CD14-positive monocyte (primary cell): ENCODE data around the gene RILP. TPM values are rescaled to one million over a fixed set of nuclear protein-coding genes. Genes with fewer than 3 reads are reported as not detected.

Experiments used
- DNase-seq, 3 donors: peaks; one replicate each; pipeline ENCODE4 v3.0.0-alpha.2; 2011 to 2022
- H2AFZ ChIP-seq: 2 replicates; pipeline ENCODE4 v1.6.0; 2012; ENCODE audit warnings: mild to moderate bottlenecking, low read depth, low read length, inconsistent platforms; ENCODE audit not compliant: insufficient read depth, poor library complexity, severe bottlenecking
- H3K27ac ChIP-seq, 2 donors: 1 replicate in 1 of 2; 2 replicates in 1 of 2; pipeline ENCODE4 v1.5.1; 2012 to 2013; ENCODE audit warnings: low read length in 2 of 2, control low read depth in 1 of 2, inconsistent platforms in 1 of 2, low read depth in 1 of 2, mild to moderate bottlenecking in 1 of 2
- H3K27me3 ChIP-seq, 2 donors: one replicate each; pipeline versions ENCODE4 v1.6.0 to v1.6.1; 2011 to 2013; ENCODE audit warnings: low read length in 2 of 2; ENCODE audit not compliant: control insufficient read depth in 2 of 2, insufficient read depth in 2 of 2
- H3K36me3 ChIP-seq, 2 donors: replicated peaks in 1 of 2; 1 replicate in 1 of 2; 2 replicates in 1 of 2; pipeline versions ENCODE4 v1.5.1 to v1.6.1; 2012 to 2013; ENCODE audit warnings: low read length in 2 of 2, control low read depth in 1 of 2, inconsistent platforms in 1 of 2, mild to moderate bottlenecking in 1 of 2; ENCODE audit not compliant: insufficient read depth in 2 of 2, control insufficient read depth in 1 of 2
- H3K4me1 ChIP-seq, 2 donors: 1 replicate in 1 of 2; 2 replicates in 1 of 2; pipeline versions ENCODE4 v1.5.1 to v1.6.1; 2012 to 2013; ENCODE audit warnings: low read length in 2 of 2, control low read depth in 1 of 2, inconsistent platforms in 1 of 2, mild to moderate bottlenecking in 1 of 2, moderate library complexity in 1 of 2; ENCODE audit not compliant: insufficient read depth in 2 of 2, control insufficient read depth in 1 of 2
- H3K4me2 ChIP-seq: replicated peaks from 2 replicates; pipeline ENCODE3; 2012; ENCODE audit warnings: low read length, moderate library complexity, mild to moderate bottlenecking; ENCODE audit not compliant: poor library complexity, severe bottlenecking; ENCODE audit errors: extremely low read depth
- H3K4me3 ChIP-seq, 3 experiments: fragments of 200-600 bp in 1 of 3; sonication (generic) in 1 of 3; replicated peaks in 1 of 3; 1 replicate in 2 of 3; 2 replicates in 1 of 3; pipeline ENCODE4 v1.5.1; 2011 to 2013; ENCODE audit warnings: low read length in 3 of 3, mild to moderate bottlenecking in 3 of 3, control low read depth in 2 of 3, low read depth in 2 of 3, inconsistent platforms in 1 of 3, moderate library complexity in 1 of 3
- H3K79me2 ChIP-seq: 2 replicates; pipeline ENCODE4 v1.6.0; 2012; ENCODE audit warnings: mild to moderate bottlenecking, control low read depth, inconsistent platforms, low read length, moderate library complexity; ENCODE audit not compliant: insufficient read depth
- H3K9ac ChIP-seq: 2 replicates; pipeline ENCODE4 v1.6.0; 2017; ENCODE audit warnings: low read length, mild to moderate bottlenecking; ENCODE audit not compliant: insufficient read depth, poor library complexity, severe bottlenecking
- H3K9me3 ChIP-seq, 2 donors: replicated peaks in 1 of 2; 1 replicate in 1 of 2; 2 replicates in 1 of 2; pipeline versions ENCODE4 v1.5.1 to v1.6.1; 2012 to 2013; ENCODE audit warnings: low read length in 2 of 2, control low read depth in 1 of 2; ENCODE audit not compliant: control insufficient read depth in 1 of 2, insufficient read depth in 1 of 2
- H4K20me1 ChIP-seq: 2 replicates; pipeline ENCODE4 v1.6.0; 2012; ENCODE audit warnings: mild to moderate bottlenecking, low read length, control low read depth, moderate library complexity; ENCODE audit not compliant: insufficient read depth
- H3K27ac Mint-ChIP-seq, 7 donors: one replicate each; pipeline ENCODE4 v1.8.0; 2020; ENCODE audit warnings: mild to moderate bottlenecking in 7 of 7, mixed read lengths in 7 of 7, moderate library complexity in 6 of 7, inconsistent platforms in 2 of 7
- H3K27me3 Mint-ChIP-seq, 3 donors: one replicate each; pipeline ENCODE4 v1.8.0; 2021 to 2022; ENCODE audit warnings: low read depth in 3 of 3, mild to moderate bottlenecking in 3 of 3, mixed read lengths in 3 of 3, moderate library complexity in 3 of 3, inconsistent platforms in 1 of 3
- H3K36me3 Mint-ChIP-seq, 2 donors: one replicate each; pipeline ENCODE4 v1.8.0; 2020; ENCODE audit warnings: mixed read lengths in 2 of 2, inconsistent platforms in 1 of 2, mild to moderate bottlenecking in 1 of 2
- H3K4me1 Mint-ChIP-seq: one replicate; pipeline ENCODE4 v1.8.0; 2020; ENCODE audit warnings: mild to moderate bottlenecking, mixed read lengths
- H3K4me3 Mint-ChIP-seq, 2 donors: one replicate each; pipeline ENCODE4 v1.8.0; 2020; ENCODE audit warnings: mild to moderate bottlenecking in 2 of 2, mixed read lengths in 2 of 2, moderate library complexity in 1 of 2
- H3K9me3 Mint-ChIP-seq, 7 donors: one replicate each; pipeline ENCODE4 v1.8.0; 2020 to 2022; ENCODE audit warnings: mixed read lengths in 7 of 7, mild to moderate bottlenecking in 6 of 7, moderate library complexity in 6 of 7, inconsistent platforms in 2 of 7
- CTCF ChIP-seq: fragments of 200-600 bp; IDR thresholded peaks from one replicate; pipeline ENCODE4 v1.8.0; 2022; ENCODE audit warnings: antibody characterized with exemption, mild to moderate bottlenecking
- WGBS: methylation state at CpG from one replicate; pipeline ENCODE4 v1.1.5; 2013; ENCODE audit warnings: missing lambda C conversion rate; ENCODE audit not compliant: insufficient coverage; 5-methylcytosine and 5-hydroxymethylcytosine counted together
- intact Hi-C, 2 donors: fragments of 100-400 bp; cut with micrococcal nuclease; formaldehyde crosslinking; loops; one replicate each; pipeline versions ENCODE4 v1.15.0 to v1.15.1; 2023
- polyA plus RNA-seq, 3 donors: library from polyadenylated mRNA; depleted of rRNA in 1 of 3; unstranded in 2 of 3; stranded (reverse) in 1 of 3; fragments of 300-500 nt in 2 of 3; fragments of >200 nt in 1 of 3; fragmentation: Illumina TruSeq in 2 of 3; gene quantifications; 1 replicate in 2 of 3; 2 replicates in 1 of 3; pipeline ENCODE4 v1.2.3, GENCODE V29; 2012 to 2021
- small RNA-seq: library from RNA; depleted of rRNA; stranded (forward); fragments of <200 nt; gene quantifications from one replicate; pipeline ENCODE3, GENCODE V24; 2012; ENCODE audit warnings: low read depth; ENCODE audit not compliant: insufficient read length

Gene RILP
- polyA plus RNA-seq, 3 donors: 23.8 to 49.5 (median 49.4) TPM

- H3K27me3 Mint-ChIP-seq: peaks cover 2 to 5% (median 3%) of the 10 kb centered on the region in 3 donors
- intact Hi-C loops: no loop called here
- peaks cover 3 to 18% (median 9%) of the 10 kb centered on the region in 7 donors for H3K9me3 Mint-ChIP-seq
- no peak overlapping the region for H2AFZ ChIP-seq
- WGBS: 94% methylated on average over 3 of the region's 8 CpGs
- H3K27me3 ChIP-seq: no peaks in the 10 kb centered on the region
- H3K36me3 ChIP-seq: peaks cover 36 to 83% of the 10 kb centered on the region in 2 donors
- TF ChIP-seq CTCF: no peak
- no peak overlapping the region for H3K4me3 Mint-ChIP-seq
- peaks cover 8 to 11% of the 10 kb centered on the region in 2 donors for H3K9me3 ChIP-seq
- peaks cover 3 to 7% of the 10 kb centered on the region in 2 donors for H3K4me1 ChIP-seq
- no peak for DNase-seq
- peaks cover 7% of the 10 kb centered on the region for H3K79me2 ChIP-seq
- no peak overlapping the region for H3K9ac ChIP-seq
- peak overlapping the region in 3 of 7 donors; percentile 35 to 42 (median 40) for H3K27ac Mint-ChIP-seq
- no peak overlapping the region for H3K27ac ChIP-seq
- H3K4me3 ChIP-seq: no peak overlapping the region
- H3K4me1 Mint-ChIP-seq: peaks cover 9% of the 10 kb centered on the region
- H4K20me1 ChIP-seq: peaks cover 30% of the 10 kb centered on the region
- H3K4me2 ChIP-seq: no peak overlapping the region
- peaks cover 71 to 89% of the 10 kb centered on the region in 2 donors for H3K36me3 Mint-ChIP-seq
Measured at GRCh38 chr17:1598399-1599095, 51.1 kb downstream of the RILP start.

GRCh38 chr17:1597861-1598342 lies 51.8 kb downstream of the RILP start:
- intact Hi-C loops: no loop called here
- peaks cover 2 to 5% (median 3%) of the 10 kb centered on the region in 3 donors for H3K27me3 Mint-ChIP-seq
- Histone ChIP-seq H3K9me3 (peaks cover 8 to 11% of the 10 kb centered on the region in 2 donors), H3K4me2 (no peak overlapping the region), H3K36me3 (peaks cover 35 to 83% of the 10 kb centered on the region in 2 donors), H4K20me1 (peaks cover 30% of the 10 kb centered on the region), H3K27ac (no peak overlapping the region), H2AFZ (no peak overlapping the region), H3K79me2 (peaks cover 7% of the 10 kb centered on the region), H3K4me3 (no peak overlapping the region), H3K9ac (no peak overlapping the region), H3K4me1 (peaks cover 9 to 13% of the 10 kb centered on the region in 2 donors), H3K27me3 (no peaks in the 10 kb centered on the region)
- peak overlapping the region in 1 of 2 donors; percentile 3 for H3K4me3 Mint-ChIP-seq
- peak overlapping the region in 3 of 7 donors; percentile 35 to 75 (median 40) for H3K27ac Mint-ChIP-seq
- H3K9me3 Mint-ChIP-seq: peaks cover 3 to 15% (median 8%) of the 10 kb centered on the region in 7 donors
- 100% methylated on average over 7 of the region's 14 CpGs for WGBS
- peaks cover 73 to 89% of the 10 kb centered on the region in 2 donors for H3K36me3 Mint-ChIP-seq
- no peak for TF ChIP-seq CTCF
- peaks cover 15% of the 10 kb centered on the region for H3K4me1 Mint-ChIP-seq
- no peak for DNase-seq

Small RNA genes lying within 50 kb of the gene (small RNA-seq; reads per million reads assigned to genes)
- not detected for gene RN7SL105P

Other genes with a start within 250 kb of the RILP start
- gene YWHAE, start 249.6 kb downstream of the RILP start, polyA plus RNA-seq: 100 to 1,000 TPM; 165 to 185 (median 168) TPM
- 10 to 100 TPM; 22.3 to 28.0 (median 26.5) TPM for gene CRK, start 193.6 kb downstream of the RILP start, polyA plus RNA-seq
- 1 to 10 TPM; 2.5 to 9.5 (median 3.1) TPM for gene MYO1C, start 157.2 kb downstream of the RILP start, polyA plus RNA-seq
- gene INPP5K, start 133.3 kb downstream of the RILP start, polyA plus RNA-seq: 10 to 100 TPM; 50.3 to 58.7 (median 53.0) TPM
- 10 to 100 TPM; 43.5 to 46.4 (median 45.0) TPM for gene PITPNA, start 87.1 kb downstream of the RILP start, polyA plus RNA-seq
- 100 to 1,000 TPM; 115 to 151 (median 117) TPM for gene SLC43A2, start 21.0 kb downstream of the RILP start, polyA plus RNA-seq
- 10 to 100 TPM in 1 of 3 donors, 1 to 10 TPM in 2; 5.2 to 23.4 (median 6.3) TPM for gene SCARF1, start 4.1 kb downstream of the RILP start, polyA plus RNA-seq
- gene PRPF8, start 35.0 kb upstream of the RILP start, polyA plus RNA-seq: 100 to 1,000 TPM in 1 of 3 donors, 10 to 100 TPM in 2; 53.3 to 128 (median 78.0) TPM
- gene TLCD2, start 60.5 kb upstream of the RILP start, polyA plus RNA-seq: under 1 TPM in 1 of 3 donors, not detected in 2; 0.03 TPM
- gene WDR81, start 74.8 kb upstream of the RILP start, polyA plus RNA-seq: 10 to 100 TPM in 1 of 3 donors, 1 to 10 TPM in 2; 6.2 to 45.4 (median 8.8) TPM
- gene SERPINF2, start 93.0 kb upstream of the RILP start, polyA plus RNA-seq: 1 to 10 TPM in 1 of 3 donors, under 1 TPM in 2; 0.75 to 1.5 (median 0.79) TPM
- 1 to 10 TPM; 6.7 to 9.9 (median 8.0) TPM for gene SERPINF1, start 112.2 kb upstream of the RILP start, polyA plus RNA-seq
- 1 to 10 TPM; 3.2 to 7.6 (median 6.1) TPM for gene SMYD4, start 180.0 kb upstream of the RILP start, polyA plus RNA-seq
- gene RPA1, start 180.1 kb upstream of the RILP start, polyA plus RNA-seq: 10 to 100 TPM; 18.5 to 27.4 (median 23.8) TPM